PFSK-1 (cell line): Measurements from ENCODE around the gene OMP.

Experiments used
- FOXP2 ChIP-seq: optimal IDR thresholded peaks from 2 replicates; pipeline ENCODE3; 2011; ENCODE audit warnings: borderline replicate concordance, control low read depth, inconsistent platforms; ENCODE audit not compliant: insufficient read depth; ENCODE audit errors: extremely low read length, extremely low read depth
- POLR2AphosphoS5 ChIP-seq: IDR thresholded peaks from 2 replicates; pipeline ENCODE4 v1.6.1; 2012; ENCODE audit warnings: low read depth, mild to moderate bottlenecking, control low read depth, low read length, moderate library complexity
- SIN3A ChIP-seq: IDR thresholded peaks from 2 replicates; pipeline ENCODE4 v1.6.1; 2012; ENCODE audit warnings: mild to moderate bottlenecking, low read length, moderate library complexity, borderline replicate concordance; ENCODE audit not compliant: insufficient read depth
- TAF1 ChIP-seq: IDR thresholded peaks from 2 replicates; pipeline ENCODE4 v1.6.1; 2012; ENCODE audit warnings: low read length, control low read depth, borderline replicate concordance; ENCODE audit not compliant: insufficient read depth
- TF ChIP-seq, protein P1 (sequence below), 2 experiments: IDR thresholded peaks; 2 replicates each; pipeline versions ENCODE4 v1.6.1 to v1.8.0; 2011 to 2012; ENCODE audit warnings: low read depth in 2 of 2, low read length in 2 of 2, control low read depth in 1 of 2, inconsistent platforms in 1 of 2, mild to moderate bottlenecking in 1 of 2, moderate library complexity in 1 of 2; ENCODE audit not compliant: insufficient read depth in 1 of 2

OMP gene

DNA sequence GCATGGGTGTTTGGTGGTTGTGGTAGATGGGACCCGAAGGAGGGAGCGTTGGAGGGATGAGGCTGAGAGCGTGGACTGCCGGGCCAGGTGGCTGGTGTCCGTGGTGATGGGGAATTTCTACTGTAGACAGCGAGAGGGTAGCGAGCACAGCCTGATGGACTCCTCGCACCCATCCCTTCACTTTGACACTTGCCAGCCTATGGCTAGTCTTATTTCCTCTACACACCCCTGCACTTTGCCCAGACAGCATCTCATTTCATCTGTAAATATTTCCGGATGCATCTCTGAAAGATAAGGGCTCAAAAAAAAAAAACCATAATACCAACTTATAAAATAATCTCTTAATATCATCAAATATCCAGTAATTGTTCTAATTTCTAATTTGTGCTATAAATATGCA, 5.8 kb downstream of the OMP start:
- TF ChIP-seq FOXP2 (no peak), TAF1 (no peak), POLR2AphosphoS5 (no peak), SIN3A (no peak)
- TF ChIP-seq, protein P1, sequence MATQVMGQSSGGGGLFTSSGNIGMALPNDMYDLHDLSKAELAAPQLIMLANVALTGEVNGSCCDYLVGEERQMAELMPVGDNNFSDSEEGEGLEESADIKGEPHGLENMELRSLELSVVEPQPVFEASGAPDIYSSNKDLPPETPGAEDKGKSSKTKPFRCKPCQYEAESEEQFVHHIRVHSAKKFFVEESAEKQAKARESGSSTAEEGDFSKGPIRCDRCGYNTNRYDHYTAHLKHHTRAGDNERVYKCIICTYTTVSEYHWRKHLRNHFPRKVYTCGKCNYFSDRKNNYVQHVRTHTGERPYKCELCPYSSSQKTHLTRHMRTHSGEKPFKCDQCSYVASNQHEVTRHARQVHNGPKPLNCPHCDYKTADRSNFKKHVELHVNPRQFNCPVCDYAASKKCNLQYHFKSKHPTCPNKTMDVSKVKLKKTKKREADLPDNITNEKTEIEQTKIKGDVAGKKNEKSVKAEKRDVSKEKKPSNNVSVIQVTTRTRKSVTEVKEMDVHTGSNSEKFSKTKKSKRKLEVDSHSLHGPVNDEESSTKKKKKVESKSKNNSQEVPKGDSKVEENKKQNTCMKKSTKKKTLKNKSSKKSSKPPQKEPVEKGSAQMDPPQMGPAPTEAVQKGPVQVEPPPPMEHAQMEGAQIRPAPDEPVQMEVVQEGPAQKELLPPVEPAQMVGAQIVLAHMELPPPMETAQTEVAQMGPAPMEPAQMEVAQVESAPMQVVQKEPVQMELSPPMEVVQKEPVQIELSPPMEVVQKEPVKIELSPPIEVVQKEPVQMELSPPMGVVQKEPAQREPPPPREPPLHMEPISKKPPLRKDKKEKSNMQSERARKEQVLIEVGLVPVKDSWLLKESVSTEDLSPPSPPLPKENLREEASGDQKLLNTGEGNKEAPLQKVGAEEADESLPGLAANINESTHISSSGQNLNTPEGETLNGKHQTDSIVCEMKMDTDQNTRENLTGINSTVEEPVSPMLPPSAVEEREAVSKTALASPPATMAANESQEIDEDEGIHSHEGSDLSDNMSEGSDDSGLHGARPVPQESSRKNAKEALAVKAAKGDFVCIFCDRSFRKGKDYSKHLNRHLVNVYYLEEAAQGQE (IDR thresholded peaks at IDR 0.05; ENCODE audit: insufficient read depth in 1 of 2, low read depth in 2 of 2, low read length in 2 of 2), result no peak

DNA sequence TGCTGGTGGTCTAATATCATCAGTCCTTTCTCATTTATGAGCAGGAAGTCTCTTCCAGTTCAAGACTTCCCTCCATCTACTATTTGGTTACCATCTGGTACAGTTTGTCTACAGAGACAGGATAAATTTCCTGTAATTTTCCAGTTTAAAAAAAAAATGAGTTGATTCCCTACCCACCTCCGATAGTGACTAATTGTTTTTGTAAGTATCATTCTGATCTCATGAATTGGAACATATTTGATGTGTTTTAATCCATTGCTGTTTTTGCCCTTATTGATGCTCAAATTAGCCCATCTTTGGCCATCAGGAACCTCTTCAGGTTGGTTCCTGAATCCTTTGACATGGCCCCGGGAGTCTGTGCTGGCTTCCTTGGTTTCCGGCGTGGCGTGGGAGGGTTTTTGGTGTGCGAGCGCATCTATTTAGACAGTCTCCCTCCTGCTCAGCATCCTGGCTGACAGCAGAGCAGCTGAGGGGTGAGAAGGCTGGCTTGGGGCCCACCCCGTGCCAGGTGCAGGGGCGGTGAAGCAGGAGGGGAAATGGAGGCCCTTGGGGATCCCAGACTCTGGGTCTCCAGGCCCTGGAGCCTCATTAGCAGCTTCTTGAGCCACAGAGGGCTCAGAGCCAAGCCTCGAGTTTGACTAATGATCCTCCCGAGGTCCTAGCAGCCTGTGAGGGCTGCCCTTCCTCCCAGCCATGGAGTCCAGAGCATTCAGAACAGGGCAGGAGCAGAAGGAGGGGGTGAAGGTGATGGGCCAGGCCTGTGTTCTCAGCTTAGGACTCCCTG, 6.8 kb downstream of the OMP start:
- TF ChIP-seq SIN3A (no peak), FOXP2 (no peak), POLR2AphosphoS5 (no peak), TAF1 (no peak)
- TF ChIP-seq, protein P1 (IDR thresholded peaks at IDR 0.05; ENCODE audit: insufficient read depth in 1 of 2, low read depth in 2 of 2, low read length in 2 of 2), result no peak

DNA sequence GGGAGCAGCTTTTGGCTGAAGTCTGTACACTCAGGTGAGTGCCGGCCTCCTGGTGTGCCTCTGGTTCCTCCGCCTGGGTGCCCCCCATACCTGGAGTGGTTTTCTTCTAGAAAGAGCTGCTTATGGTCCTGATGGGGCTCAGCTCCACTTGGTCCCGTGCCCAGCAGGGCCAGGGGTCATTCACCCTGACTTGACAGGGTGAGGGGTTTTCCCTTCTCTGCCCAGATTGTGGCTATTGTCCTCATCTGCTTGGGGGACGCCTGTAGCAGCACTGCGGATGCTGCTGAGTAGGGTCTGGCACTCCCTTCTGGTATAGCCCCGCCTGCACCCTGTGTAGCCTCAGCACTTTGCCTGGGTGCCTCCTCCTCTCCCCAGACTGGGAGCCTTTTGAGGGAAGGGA, 8.2 kb downstream of the OMP start:
- no peak for TF ChIP-seq FOXP2
- TF ChIP-seq TAF1, result no peak
- TF ChIP-seq POLR2AphosphoS5, result no peak

DNA sequence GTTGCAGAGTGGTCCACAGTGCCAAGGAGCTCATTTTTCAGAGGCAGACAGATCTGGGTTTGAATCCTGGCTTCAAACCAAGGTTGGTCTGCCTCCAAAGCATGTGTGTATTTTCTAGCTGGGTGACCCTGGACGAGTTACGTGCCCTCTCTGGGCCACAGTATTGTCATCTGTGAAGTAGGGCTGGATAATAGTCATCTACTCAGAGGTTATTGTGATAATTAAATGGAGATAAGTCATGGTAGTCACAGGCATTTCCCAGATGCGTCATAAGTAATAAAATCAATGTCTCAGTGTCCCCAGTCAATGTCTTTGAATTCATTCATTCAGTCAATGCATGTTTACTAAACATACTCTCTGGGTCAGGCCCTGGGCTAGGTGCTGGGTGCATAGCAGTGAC, 8.6 kb downstream of the OMP start:
- TF ChIP-seq FOXP2, result no peak
- no peak for TF ChIP-seq SIN3A
- no peak for TF ChIP-seq TAF1
- TF ChIP-seq POLR2AphosphoS5, result no peak
- TF ChIP-seq, protein P1 (IDR thresholded peaks at IDR 0.05; ENCODE audit: insufficient read depth in 1 of 2, low read depth in 2 of 2, low read length in 2 of 2), result no peak

DNA sequence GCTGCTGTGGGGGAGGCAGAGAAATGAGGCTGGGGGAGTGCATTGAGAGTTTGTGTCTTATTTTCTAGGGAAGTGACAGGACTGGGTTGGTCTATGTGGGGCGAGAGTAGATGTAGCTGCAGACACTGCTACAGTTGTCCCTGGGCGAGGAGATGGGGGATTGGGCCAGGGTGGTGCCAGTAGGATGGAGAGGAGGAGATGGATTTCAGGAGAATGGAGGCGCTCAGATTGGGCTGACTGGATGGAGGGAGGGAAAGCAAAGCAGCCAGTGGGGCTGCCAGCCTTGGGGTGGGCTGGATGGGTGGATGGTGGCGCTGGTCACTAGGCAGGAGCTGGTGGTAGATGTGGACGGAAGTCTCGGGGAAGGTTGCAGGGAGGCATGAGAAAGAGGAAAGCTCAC, 9.3 kb downstream of the OMP start:
- TF ChIP-seq POLR2AphosphoS5, result no peak
- no peak for TF ChIP-seq FOXP2
- no peak for TF ChIP-seq SIN3A
- TF ChIP-seq TAF1, result no peak
- TF ChIP-seq, protein P1 (IDR thresholded peaks at IDR 0.05; ENCODE audit: insufficient read depth in 1 of 2, low read depth in 2 of 2, low read length in 2 of 2), result no peak
